Type B pancreatic cell (in vitro differentiated cells): Measurements from ENCODE around the gene ABCB10. TPM values are rescaled to one million over a fixed set of nuclear protein-coding genes. Genes with fewer than 3 reads are reported as not detected.
A peak's percentile ranks its signal among the peaks of the same experiment; 100 is the strongest.

Source experiments
- DNase-seq: peaks from one replicate; pipeline ENCODE4 v3.0.0; 2021; ENCODE audit warnings: mixed read lengths; ENCODE audit not compliant: unreplicated experiment; ENCODE audit errors: extremely low spot score
- H3K27ac Mint-ChIP-seq: 2 replicates; pipeline ENCODE4 v1.8.0; 2021; ENCODE audit warnings: mild to moderate bottlenecking, mixed read lengths
- H3K27me3 Mint-ChIP-seq: 2 replicates; pipeline ENCODE4 v1.8.0; 2021; ENCODE audit warnings: mixed read lengths
- H3K36me3 Mint-ChIP-seq: 2 replicates; pipeline ENCODE4 v1.8.0; 2021; ENCODE audit warnings: mixed read lengths
- H3K4me1 Mint-ChIP-seq: one replicate; pipeline ENCODE4 v1.8.0; 2021; ENCODE audit warnings: mixed read lengths; ENCODE audit not compliant: unreplicated experiment
- H3K4me3 Mint-ChIP-seq: 2 replicates; pipeline ENCODE4 v1.8.0; 2021; ENCODE audit warnings: mild to moderate bottlenecking, mixed read lengths
- H3K9me3 Mint-ChIP-seq: 2 replicates; pipeline ENCODE4 v1.8.0; 2021; ENCODE audit warnings: mixed read lengths
- CTCF ChIP-seq: fragments of 200-600 bp; sonication (generic); conservative IDR thresholded peaks from 2 replicates; pipeline ENCODE4 v1.5.0; 2021; ENCODE audit warnings: antibody characterized with exemption, mild to moderate bottlenecking
- total RNA-seq: library from RNA; stranded (reverse); gene quantifications from 2 replicates; pipeline ENCODE4 v1.2.1, GENCODE V29; 2021; ENCODE audit warnings: low replicate concordance

ABCB10 gene
- total RNA-seq, 1 donor from 2014 or later = 19.4 TPM

- peak overlapping the region; percentile 89 for H3K4me3 Mint-ChIP-seq
Observed at GRCh38 chr1:229557913-229558414, 543 bp downstream of the ABCB10 start.

GRCh38 chr1:229557200-229557850, 1.2 kb downstream of the ABCB10 start:
- Mint-ChIP-seq H3K36me3 (no peaks in the 10 kb centered on the region), H3K27ac (peak overlapping the region; percentile 74), H3K4me1 (peaks cover 29% of the 10 kb centered on the region), H3K9me3 (no peaks in the 10 kb centered on the region), H3K4me3 (peak overlapping the region; percentile 89), H3K27me3 (no peaks in the 10 kb centered on the region)
- DNase-seq = no peak
- no peak for TF ChIP-seq CTCF

More at GRCh38 chr1:229557913-229558414, 543 bp downstream of the ABCB10 start:
- no peaks in the 10 kb centered on the region for H3K27me3 Mint-ChIP-seq
- no peak for DNase-seq
- H3K27ac Mint-ChIP-seq = peak overlapping the region; percentile 74
- no peaks in the 10 kb centered on the region for H3K9me3 Mint-ChIP-seq
- H3K36me3 Mint-ChIP-seq = no peaks in the 10 kb centered on the region
- TF ChIP-seq CTCF = no peak
- peaks cover 28% of the 10 kb centered on the region for H3K4me1 Mint-ChIP-seq

- no peak for DNase-seq
- H3K9me3 Mint-ChIP-seq = no peaks in the 10 kb centered on the region
Observed at GRCh38 chr1:229554886-229555621, 3.5 kb downstream of the ABCB10 start.

DNA sequence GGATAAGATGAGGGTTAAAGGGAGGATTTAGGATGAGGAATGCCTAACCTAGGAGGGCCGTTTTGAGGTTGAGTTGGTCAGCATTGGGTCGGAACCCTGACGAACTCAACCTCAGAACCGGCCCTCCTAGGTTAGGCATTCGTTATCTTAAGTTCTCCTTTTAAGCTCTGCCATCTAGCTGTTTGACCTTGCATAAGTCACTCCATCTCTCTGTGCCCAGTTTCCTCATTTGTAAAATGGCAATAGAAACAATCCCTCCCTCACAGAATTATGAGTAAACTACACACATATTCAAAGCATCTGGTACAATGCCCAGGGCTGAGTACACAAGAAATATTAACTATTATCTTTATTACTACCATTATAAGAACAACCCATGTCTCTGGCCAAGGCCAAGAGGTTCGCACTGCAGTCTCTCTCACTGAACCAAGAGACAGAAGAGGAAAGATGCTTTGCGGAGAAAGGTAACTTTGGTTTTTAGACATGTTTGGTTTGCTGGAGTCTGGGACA, 4.8 kb downstream of the ABCB10 start:
- DNase-seq = no peak
- H3K9me3 Mint-ChIP-seq = no peaks in the 10 kb centered on the region
- no peak for TF ChIP-seq CTCF
- H3K4me1 Mint-ChIP-seq = peaks cover 36% of the 10 kb centered on the region
- no peaks in the 10 kb centered on the region for H3K27me3 Mint-ChIP-seq
- H3K27ac Mint-ChIP-seq = peak overlapping the region; percentile 3
- peaks cover 7% of the 10 kb centered on the region for H3K36me3 Mint-ChIP-seq
- no peak overlapping the region for H3K4me3 Mint-ChIP-seq

More at GRCh38 chr1:229554886-229555621, 3.5 kb downstream of the ABCB10 start:
- Mint-ChIP-seq H3K36me3 (no peaks in the 10 kb centered on the region), H3K4me3 (peak overlapping the region; percentile 29), H3K27me3 (no peaks in the 10 kb centered on the region), H3K4me1 (peaks cover 39% of the 10 kb centered on the region), H3K27ac (peak overlapping the region; percentile 5)
- TF ChIP-seq CTCF = no peak

DNA sequence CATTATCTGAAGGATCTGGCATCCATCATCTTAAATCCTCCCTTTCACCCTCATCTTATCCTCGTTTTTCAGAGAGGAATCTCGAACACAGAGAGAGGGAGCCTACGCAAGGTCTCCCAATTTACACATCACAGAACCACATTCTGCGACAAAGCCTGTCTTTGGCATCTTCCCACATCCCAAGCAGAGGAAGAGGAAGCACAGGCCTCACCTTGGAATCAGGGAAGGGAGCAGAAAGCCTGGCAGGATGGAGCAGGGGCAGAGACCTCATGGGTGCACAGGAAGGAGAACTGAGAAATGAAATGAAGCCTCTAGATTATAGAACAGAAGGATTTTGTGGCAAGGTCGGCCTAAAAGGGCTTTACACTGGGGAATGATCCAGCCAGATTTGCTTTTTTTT, 5.8 kb downstream of the ABCB10 start:
- no peak overlapping the region for H3K27ac Mint-ChIP-seq
- H3K9me3 Mint-ChIP-seq = no peaks in the 10 kb centered on the region
- no peak for DNase-seq
- H3K27me3 Mint-ChIP-seq = no peaks in the 10 kb centered on the region
- no peak overlapping the region for H3K4me3 Mint-ChIP-seq
- H3K36me3 Mint-ChIP-seq = peaks cover 7% of the 10 kb centered on the region
- peaks cover 36% of the 10 kb centered on the region for H3K4me1 Mint-ChIP-seq
- TF ChIP-seq CTCF = no peak
